AG04449 (cell line): ENCODE measurements around the gene OPA1.

Source experiments
- CTCF ChIA-PET: fragments of 350-600 bp; formaldehyde crosslinking; extraction: SDS; loops from one replicate; lab custom pipeline; 2021; ENCODE audit warnings: antibody characterized with exemption; lab: Yijun Ruan, JAX
- POLR2A ChIA-PET: fragments of 400-600, 350-600 bp; formaldehyde crosslinking; extraction: SDS; loops from one replicate; lab custom pipeline; 2020; ENCODE audit warnings: antibody characterized with exemption, inconsistent platforms; lab: Yijun Ruan, JAX
- DNase-seq: peaks from one replicate; pipeline ENCODE4 v3.0.0-alpha.2; 2010; ENCODE audit warnings: low read depth, low spot score
- H3K4me3 ChIP-seq: 2 replicates; pipeline ENCODE4 v1.5.1; 2011; ENCODE audit warnings: low read depth, mild to moderate bottlenecking, control low read depth, low read length
- TF ChIP-seq, protein P1 (sequence below): IDR thresholded peaks from one replicate; pipeline ENCODE4 v1.5.1; 2011; ENCODE audit warnings: mild to moderate bottlenecking, moderate library complexity, low read length, control low read depth, inconsistent platforms; ENCODE audit not compliant: insufficient read depth; ENCODE audit errors: missing control alignments

OPA1 gene

DNA sequence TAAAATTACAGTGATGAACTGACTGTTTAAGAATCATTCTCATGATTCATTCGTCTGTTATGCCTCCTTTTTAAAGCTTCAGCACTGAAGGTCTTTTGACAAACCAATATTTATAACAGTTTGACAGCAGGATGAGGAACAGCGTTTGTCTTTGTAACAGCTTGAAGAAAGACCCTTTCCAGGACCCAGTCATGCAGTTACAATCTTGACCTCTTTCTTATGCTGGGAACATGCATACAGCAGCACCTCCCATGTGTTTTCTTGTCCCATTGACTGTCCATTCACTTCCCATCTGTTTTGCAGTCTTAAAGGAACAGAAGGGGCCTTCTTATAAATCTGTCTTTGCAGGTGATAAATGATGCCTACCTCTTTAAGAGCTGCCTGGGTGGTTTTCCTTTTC is 87.2 kb downstream of the OPA1 start:
- POLR2A ChIA-PET = no interaction called here
- CTCF ChIA-PET = interaction anchor here (0.9 kb wide), 1 partner anchor 635 kb away, joined by 4 read pairs; no protein-coding TSS in a partner anchor
- TF ChIP-seq, protein P1, sequence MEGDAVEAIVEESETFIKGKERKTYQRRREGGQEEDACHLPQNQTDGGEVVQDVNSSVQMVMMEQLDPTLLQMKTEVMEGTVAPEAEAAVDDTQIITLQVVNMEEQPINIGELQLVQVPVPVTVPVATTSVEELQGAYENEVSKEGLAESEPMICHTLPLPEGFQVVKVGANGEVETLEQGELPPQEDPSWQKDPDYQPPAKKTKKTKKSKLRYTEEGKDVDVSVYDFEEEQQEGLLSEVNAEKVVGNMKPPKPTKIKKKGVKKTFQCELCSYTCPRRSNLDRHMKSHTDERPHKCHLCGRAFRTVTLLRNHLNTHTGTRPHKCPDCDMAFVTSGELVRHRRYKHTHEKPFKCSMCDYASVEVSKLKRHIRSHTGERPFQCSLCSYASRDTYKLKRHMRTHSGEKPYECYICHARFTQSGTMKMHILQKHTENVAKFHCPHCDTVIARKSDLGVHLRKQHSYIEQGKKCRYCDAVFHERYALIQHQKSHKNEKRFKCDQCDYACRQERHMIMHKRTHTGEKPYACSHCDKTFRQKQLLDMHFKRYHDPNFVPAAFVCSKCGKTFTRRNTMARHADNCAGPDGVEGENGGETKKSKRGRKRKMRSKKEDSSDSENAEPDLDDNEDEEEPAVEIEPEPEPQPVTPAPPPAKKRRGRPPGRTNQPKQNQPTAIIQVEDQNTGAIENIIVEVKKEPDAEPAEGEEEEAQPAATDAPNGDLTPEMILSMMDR = no peak
- no peak for DNase-seq
- H3K4me3 ChIP-seq = no peak overlapping the region

- ChIA-PET POLR2A (no interaction called here), CTCF (interaction anchor here (0.8 to 1.5 kb wide), 2 partner anchors 19 to 634 kb away, joined by 3 to 6 read pairs; no protein-coding TSS in a partner anchor)
- H3K4me3 ChIP-seq = no peak overlapping the region
- DNase-seq = no peak
- TF ChIP-seq, protein P1 = no peak
Observed at GRCh38 chr3:193681631-193682030, 88.6 kb downstream of the OPA1 start.

- ChIA-PET CTCF (interaction anchor here (0.8 to 2.4 kb wide), 4 partner anchors 22 to 657 kb away, joined by 3 to 9 read pairs (median 4); no protein-coding TSS in a partner anchor), POLR2A (no interaction called here)
- no peak overlapping the region for H3K4me3 ChIP-seq
- no peak for DNase-seq
- TF ChIP-seq, protein P1 = no peak
Observed at GRCh38 chr3:193686665-193687483, 93.9 kb downstream of the OPA1 start.

DNA sequence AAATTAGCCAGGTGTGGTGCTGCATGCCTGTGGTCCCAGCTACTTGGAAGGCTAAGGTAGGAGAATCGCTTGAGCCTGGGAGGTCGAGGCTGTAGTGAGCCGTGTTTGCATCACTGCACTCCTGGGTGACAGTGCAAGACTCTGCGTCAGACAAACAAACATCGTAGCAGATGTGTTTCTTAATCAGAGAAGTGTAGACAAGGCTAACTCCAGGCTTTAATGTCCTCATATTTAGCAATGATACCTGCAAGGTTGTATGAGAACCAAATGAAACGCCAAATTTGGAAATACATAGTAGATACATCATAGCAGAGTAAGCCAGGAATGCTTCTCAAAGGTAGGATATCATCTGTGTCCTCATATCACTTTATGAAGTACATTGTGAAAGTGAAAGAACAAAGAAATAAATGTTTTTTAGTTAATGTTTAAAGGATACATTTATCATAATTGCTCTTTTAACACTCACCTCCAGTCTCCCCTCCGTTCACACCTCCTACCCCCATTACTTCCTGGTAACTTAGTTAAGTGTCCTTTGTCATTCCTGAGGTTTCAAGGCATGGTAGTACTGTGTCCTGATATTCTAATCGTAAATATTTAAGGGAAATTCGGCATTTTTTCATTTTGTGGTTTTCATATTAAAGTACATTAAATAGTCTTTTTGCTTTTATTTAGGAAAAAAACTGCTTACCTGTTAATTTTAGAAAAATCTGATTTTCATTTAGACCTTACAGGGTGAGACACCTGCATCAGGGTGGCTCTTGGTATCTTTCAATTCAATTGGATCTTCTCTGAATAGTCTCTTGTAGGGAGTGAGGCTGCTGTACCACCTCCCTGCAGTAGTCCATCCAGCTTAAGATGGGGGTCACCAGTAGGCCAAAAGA is 96.1 kb downstream of the OPA1 start:
- DNase-seq = no peak
- ChIA-PET POLR2A (no interaction called here), CTCF (interaction anchor here (0.6 kb wide), 1 partner anchor 876 kb away, joined by 3 read pairs; no protein-coding TSS in a partner anchor)
- no peak overlapping the region for H3K4me3 ChIP-seq
- TF ChIP-seq, protein P1 = no peak

GRCh38 chr3:193693774-193694173 is 100.8 kb downstream of the OPA1 start:
- TF ChIP-seq, protein P1 = no peak
- CTCF ChIA-PET = interaction anchor here (0.9 to 1.0 kb wide), 2 partner anchors 28 to 622 kb away, joined by 3 read pairs; no protein-coding TSS in a partner anchor
- POLR2A ChIA-PET = no interaction called here
- DNase-seq = no peak
- H3K4me3 ChIP-seq = no peak overlapping the region
